ENCODE data around the gene FOXC1. TPM values are rescaled to one million over a fixed set of nuclear protein-coding genes. Genes with fewer than 3 reads are reported as not detected.

FOXC1 gene
- total and polyA plus RNA-seq, 2 of the 13 experiments (the other 11 are each of a cell fraction or from before 2014, with no cell fraction given): 0.44 to 0.55 TPM

DNA sequence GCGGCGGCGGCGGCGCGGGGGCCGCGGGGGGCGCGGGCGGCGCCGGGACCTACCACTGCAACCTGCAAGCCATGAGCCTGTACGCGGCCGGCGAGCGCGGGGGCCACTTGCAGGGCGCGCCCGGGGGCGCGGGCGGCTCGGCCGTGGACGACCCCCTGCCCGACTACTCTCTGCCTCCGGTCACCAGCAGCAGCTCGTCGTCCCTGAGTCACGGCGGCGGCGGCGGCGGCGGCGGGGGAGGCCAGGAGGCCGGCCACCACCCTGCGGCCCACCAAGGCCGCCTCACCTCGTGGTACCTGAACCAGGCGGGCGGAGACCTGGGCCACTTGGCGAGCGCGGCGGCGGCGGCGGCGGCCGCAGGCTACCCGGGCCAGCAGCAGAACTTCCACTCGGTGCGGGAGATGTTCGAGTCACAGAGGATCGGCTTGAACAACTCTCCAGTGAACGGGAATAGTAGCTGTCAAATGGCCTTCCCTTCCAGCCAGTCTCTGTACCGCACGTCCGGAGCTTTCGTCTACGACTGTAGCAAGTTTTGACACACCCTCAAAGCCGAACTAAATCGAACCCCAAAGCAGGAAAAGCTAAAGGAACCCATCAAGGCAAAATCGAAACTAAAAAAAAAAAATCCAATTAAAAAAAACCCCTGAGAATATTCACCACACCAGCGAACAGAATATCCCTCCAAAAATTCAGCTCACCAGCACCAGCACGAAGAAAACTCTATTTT lies 2.0 kb downstream of the FOXC1 start (continued):
- TF ChIP-seq ZBTB20 (CRISPR knock-in tag; IDR thresholded peaks at IDR 0.05; ENCODE audit: borderline replicate concordance, low read depth): no peak
- TF ChIP-seq TEAD3 (CRISPR knock-in tag; optimal IDR thresholded peaks at IDR 0.05; ENCODE audit: borderline replicate concordance): no peak
- TF ChIP-seq BATF2 (CRISPR knock-in tag; IDR thresholded peaks at IDR 0.05): no peak
- 0 out of 2 replicates have a peak, but pooled peaks have one; percentile 67 for TF ChIP-seq GZF1 (CRISPR knock-in tag; IDR thresholded peaks at IDR 0.05)
- TF ChIP-seq BRD4 (CRISPR knock-in tag; IDR thresholded peaks at IDR 0.05): no peak
- TF ChIP-seq MXD1 (CRISPR knock-in tag; IDR thresholded peaks at IDR 0.05): peak; percentile 81
- no peak for TF ChIP-seq PHB2 (IDR thresholded peaks at IDR 0.05; ENCODE audit: partially characterized antibody)
- TF ChIP-seq SP2 (CRISPR knock-in tag; IDR thresholded peaks at IDR 0.05): 0 out of 2 replicates have a peak, but pooled peaks have one; percentile 10
- TF ChIP-seq ISX (CRISPR knock-in tag; conservative IDR thresholded peaks at IDR 0.05): no peak
- TF ChIP-seq DPF2 (CRISPR knock-in tag; IDR thresholded peaks at IDR 0.05; ENCODE audit: borderline replicate concordance, low read depth): no peak
- TF ChIP-seq ZNF180 (CRISPR knock-in tag; IDR thresholded peaks at IDR 0.05; ENCODE audit: borderline replicate concordance, low read depth): no peak
- TF ChIP-seq ZNF710 (CRISPR knock-in tag; IDR thresholded peaks at IDR 0.05; ENCODE audit: borderline replicate concordance): no peak
- TF ChIP-seq JUN (CRISPR knock-in tag; IDR thresholded peaks at IDR 0.05): no peak
- TF ChIP-seq ZNF781 (CRISPR knock-in tag; IDR thresholded peaks at IDR 0.05; ENCODE audit: borderline replicate concordance, not compliant biosample characterization): no peak
- TF ChIP-seq GFI1 (CRISPR knock-in tag; IDR thresholded peaks at IDR 0.05; ENCODE audit: borderline replicate concordance): no peak
- no peak for TF ChIP-seq ARNTL (CRISPR knock-in tag; IDR thresholded peaks at IDR 0.05)
- 0 out of 2 replicates have a peak, but pooled peaks have one; percentile 55 for TF ChIP-seq KAT7 (CRISPR knock-in tag; IDR thresholded peaks at IDR 0.05; ENCODE audit: borderline replicate concordance)
- TF ChIP-seq ZBTB4 (CRISPR knock-in tag; IDR thresholded peaks at IDR 0.05; ENCODE audit: borderline replicate concordance): no peak
- TF ChIP-seq ZNF205 (CRISPR knock-in tag; IDR thresholded peaks at IDR 0.05): no peak
- TF ChIP-seq ZNF777 (CRISPR knock-in tag; IDR thresholded peaks at IDR 0.05): no peak
- no peak for TF ChIP-seq ZNF501 (CRISPR knock-in tag; IDR thresholded peaks at IDR 0.05)
- TF ChIP-seq ZNF292 (CRISPR knock-in tag; IDR thresholded peaks at IDR 0.05; ENCODE audit: borderline replicate concordance, low read depth): no peak

Data from HepG2 (cell line).